ENCODE measurements around the gene SFRP5. TPM values are rescaled to one million over a fixed set of nuclear protein-coding genes. Genes with fewer than 3 reads are reported as not detected.

SFRP5 gene
- total RNA-seq, 1 donor from 2014 or later, result not detected

- no peak for DNase-seq
Observed at GRCh38 chr10:97763947-97764346, 7.9 kb downstream of the SFRP5 start.

- DNase-seq, result no peak
Observed at GRCh38 chr10:97763411-97763810, 8.4 kb downstream of the SFRP5 start.

GRCh38 chr10:97762816-97763215 is 9.0 kb downstream of the SFRP5 start:
- DNase-seq, result no peak

GRCh38 chr10:97762056-97762455 is 9.7 kb downstream of the SFRP5 start:
- no peak for DNase-seq

- DNase-seq, result no peak
Observed at GRCh38 chr10:97761331-97761865, 10.4 kb downstream of the SFRP5 start.

GRCh38 chr10:97760461-97761257 is 11.1 kb downstream of the SFRP5 start:
- DNase-seq, result no peak

GRCh38 chr10:97759946-97760345 is 11.9 kb downstream of the SFRP5 start:
- no peak for DNase-seq

- peak; percentile 85 for DNase-seq
Observed at GRCh38 chr10:97759158-97759887, 12.5 kb downstream of the SFRP5 start.

GRCh38 chr10:97757471-97757870 is 14.3 kb downstream of the SFRP5 start:
- no peak for DNase-seq

- no peak for DNase-seq
Observed at GRCh38 chr10:97755718-97756117, 16.1 kb downstream of the SFRP5 start.

GRCh38 chr10:97754726-97755125 is 17.1 kb downstream of the SFRP5 start:
- DNase-seq, result no peak

GRCh38 chr10:97752956-97753355 is 18.8 kb downstream of the SFRP5 start:
- no peak for DNase-seq

GRCh38 chr10:97748116-97748515 is 23.7 kb downstream of the SFRP5 start:
- no peak for DNase-seq

- no peak for DNase-seq
Observed at GRCh38 chr10:97747573-97747972, 24.2 kb downstream of the SFRP5 start.

- DNase-seq, result no peak
Observed at GRCh38 chr10:97744405-97745035, 27.3 kb downstream of the SFRP5 start.

GRCh38 chr10:97743169-97743943 is 28.4 kb downstream of the SFRP5 start:
- DNase-seq, result peak; percentile 15

GRCh38 chr10:97740613-97741012 is 31.2 kb downstream of the SFRP5 start:
- DNase-seq, result no peak

- DNase-seq, result no peak
Observed at GRCh38 chr10:97738616-97739015, 33.2 kb downstream of the SFRP5 start.

- DNase-seq, result no peak
Observed at GRCh38 chr10:97737770-97738265, 34.0 kb downstream of the SFRP5 start.

GRCh38 chr10:97736902-97737769 is 34.7 kb downstream of the SFRP5 start, which contains the start of gene ZFYVE27:
Gene ZFYVE27, plus strand, starts transcription at chr10:97737128. Its CDS starts 1,350 bp downstream, at chr10:97738478.
- DNase-seq, result peak; percentile 98

GRCh38 chr10:97736403-97736901 is 35.3 kb downstream of the SFRP5 start:
- no peak for DNase-seq
